Measurements from ENCODE around the gene CYSTM1. TPM values are rescaled to one million over a fixed set of nuclear protein-coding genes. Genes with fewer than 3 reads are reported as not detected.
A peak's percentile ranks its signal among the peaks of the same experiment; 100 is the strongest.

The CYSTM1 gene
- total RNA-seq, 2 donors from 2014 or later: 37.0 to 51.7 TPM

- WGBS: 68% methylated on average over 5 of the region's 5 CpGs
- DNase-seq (ENCODE audit: low spot score): no peak
- no peak overlapping the region for H3K27ac ChIP-seq
Measured at GRCh38 chr5:140130949-140131733, 43.8 kb upstream of the CYSTM1 start.

GRCh38 chr5:140131967-140132409 is 43.0 kb upstream of the CYSTM1 start:
- intact Hi-C loops (cut with DNase I): no loop called here
- Histone ChIP-seq H3K27ac (no peak overlapping the region), H3K4me3 (no peak overlapping the region), H3K27me3 (replicated peaks; ENCODE audit: insufficient read depth) (no peaks in the 10 kb centered on the region), H3K9me3 (no peaks in the 10 kb centered on the region), H3K36me3 (no peaks in the 10 kb centered on the region), H3K4me1 (replicated peaks) (no peaks in the 10 kb centered on the region)
- peak; percentile 33 for DNase-seq (ENCODE audit: low spot score)
- TF ChIP-seq CTCF (IDR thresholded peaks at IDR 0.05) (no peak), POLR2A (IDR thresholded peaks at IDR 0.05) (no peak), POLR2AphosphoS5 (IDR thresholded peaks at IDR 0.05) (no peak)
- WGBS: 55% methylated on average over 3 of the region's 3 CpGs

More at GRCh38 chr5:140130949-140131733, 43.8 kb upstream of the CYSTM1 start:
- Histone ChIP-seq H3K4me1 (replicated peaks) (no peaks in the 10 kb centered on the region), H3K9me3 (no peaks in the 10 kb centered on the region), H3K36me3 (no peaks in the 10 kb centered on the region), H3K4me3 (no peak overlapping the region), H3K27me3 (replicated peaks; ENCODE audit: insufficient read depth) (no peaks in the 10 kb centered on the region)
- TF ChIP-seq POLR2A (IDR thresholded peaks at IDR 0.05): no peak
- no peak for TF ChIP-seq POLR2AphosphoS5 (IDR thresholded peaks at IDR 0.05)
- TF ChIP-seq CTCF (IDR thresholded peaks at IDR 0.05): no peak
- intact Hi-C loops (cut with DNase I): no loop called here

GRCh38 chr5:140133514-140134167 is 41.3 kb upstream of the CYSTM1 start:
- 88% methylated on average over 4 of the region's 4 CpGs for WGBS
- DNase-seq (ENCODE audit: low spot score): no peak
- H3K36me3 ChIP-seq: no peaks in the 10 kb centered on the region
- H3K4me1 ChIP-seq (replicated peaks): no peaks in the 10 kb centered on the region
- intact Hi-C loops (cut with DNase I): no loop called here
- H3K9me3 ChIP-seq: no peaks in the 10 kb centered on the region
- no peaks in the 10 kb centered on the region for H3K27me3 ChIP-seq (replicated peaks; ENCODE audit: insufficient read depth)
- TF ChIP-seq POLR2AphosphoS5 (IDR thresholded peaks at IDR 0.05): no peak
- no peak for TF ChIP-seq CTCF (IDR thresholded peaks at IDR 0.05)
- TF ChIP-seq POLR2A (IDR thresholded peaks at IDR 0.05): no peak
- H3K27ac ChIP-seq: no peak overlapping the region
- no peak overlapping the region for H3K4me3 ChIP-seq

GRCh38 chr5:140134277-140134935 is 40.6 kb upstream of the CYSTM1 start:
- Histone ChIP-seq H3K4me3 (no peak overlapping the region), H3K4me1 (replicated peaks) (no peaks in the 10 kb centered on the region), H3K27ac (no peak overlapping the region), H3K36me3 (no peaks in the 10 kb centered on the region), H3K9me3 (no peaks in the 10 kb centered on the region), H3K27me3 (replicated peaks; ENCODE audit: insufficient read depth) (no peaks in the 10 kb centered on the region)
- DNase-seq (ENCODE audit: low spot score): no peak
- 91% methylated on average over 2 of the region's 2 CpGs for WGBS
- no peak for TF ChIP-seq POLR2A (IDR thresholded peaks at IDR 0.05)
- TF ChIP-seq CTCF (IDR thresholded peaks at IDR 0.05): no peak
- intact Hi-C loops (cut with DNase I): no loop called here
